Measurements from ENCODE around the gene CMTR2.

DNA sequence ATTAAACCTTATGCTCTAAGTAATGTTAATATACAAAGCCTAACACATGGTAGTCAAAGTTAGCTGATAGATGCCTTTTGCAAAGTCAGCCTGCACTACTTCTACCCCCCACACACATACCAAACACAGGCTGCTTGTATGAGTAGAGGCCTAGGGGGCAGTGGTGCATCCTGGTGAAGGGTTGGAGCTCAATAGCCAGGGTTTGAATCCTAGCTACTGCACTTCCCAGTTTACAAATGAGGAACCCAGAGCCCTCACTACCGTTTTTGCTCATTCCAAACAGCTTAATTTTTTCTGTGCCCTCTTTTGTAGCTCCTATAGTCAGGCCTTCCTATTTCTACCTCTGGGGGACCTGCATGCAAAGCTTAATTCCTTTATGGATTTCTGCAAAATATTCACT lies 39.8 kb downstream of the CMTR2 start:
- TF ChIP-seq EZH2 (IDR thresholded peaks at IDR 0.05; ENCODE audit: insufficient read depth, poor library complexity, severe bottlenecking) = no peak
- TF ChIP-seq EZH2phosphoT487 (IDR thresholded peaks at IDR 0.05; ENCODE audit: insufficient read depth, low read depth) = no peak
